ENCODE results near the gene RNU4-1. TPM values are rescaled to one million over a fixed set of nuclear protein-coding genes. Genes with fewer than 3 reads are reported as not detected.
"Not testable (repeated sequence)": the region's sequence is repeated elsewhere in the genome, so short reads cannot be mapped to it uniquely, and the experiment has no call there.

RNU4-1 gene
- total RNA-seq, 1 experiment from 2014 or later = under 0.01 TPM

DNA sequence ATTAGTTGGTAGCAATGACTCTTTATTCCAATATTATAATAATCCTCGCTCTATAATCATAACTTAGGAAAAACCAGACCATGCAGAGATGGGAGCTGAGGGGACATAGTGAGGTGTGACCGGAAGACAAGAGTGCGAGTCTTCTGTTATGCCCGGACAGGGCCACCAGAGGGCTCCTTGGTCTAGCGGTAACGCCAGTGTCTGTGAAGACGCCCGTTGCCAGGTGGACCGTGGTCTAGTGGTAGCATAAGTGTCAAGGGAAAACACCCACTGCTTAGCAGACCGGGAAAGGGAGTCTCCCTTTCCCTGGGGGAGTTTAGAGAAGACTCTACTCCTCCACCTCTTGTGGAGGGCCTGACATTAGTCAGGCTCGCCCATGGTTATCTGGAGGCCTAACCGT lies 42.4 kb upstream of the RNU4-1 start:
- H3K4me1 ChIP-seq (ENCODE audit: insufficient read depth, low read length); BruUV-seq (replicated peaks); H3K9me2 ChIP-seq (replicated peaks; ENCODE audit: low read length); H3K9me3 ChIP-seq (ENCODE audit: low read length); H2AFZ ChIP-seq (ENCODE audit: low read length); H3K36me3 ChIP-seq (ENCODE audit: low read depth, low read length); H3F3A ChIP-seq (ENCODE audit: low read length, unreplicated experiment); H3K4me2 ChIP-seq (ENCODE audit: low read length); H3K9ac ChIP-seq (ENCODE audit: low read length); H3K27me3 ChIP-seq (ENCODE audit: low read length); H3K4me3 ChIP-seq (ENCODE audit: low read length); intact Hi-C loops (cut with micrococcal nuclease); H4K20me1 ChIP-seq (ENCODE audit: low read length); POLR2A ChIA-PET (ENCODE audit: unreplicated experiment); ATAC-seq; H3K79me2 ChIP-seq (ENCODE audit: low read length); H3K27ac ChIP-seq (ENCODE audit: low read length): not testable (repeated sequence)
- TF ChIP-seq, protein P1, sequence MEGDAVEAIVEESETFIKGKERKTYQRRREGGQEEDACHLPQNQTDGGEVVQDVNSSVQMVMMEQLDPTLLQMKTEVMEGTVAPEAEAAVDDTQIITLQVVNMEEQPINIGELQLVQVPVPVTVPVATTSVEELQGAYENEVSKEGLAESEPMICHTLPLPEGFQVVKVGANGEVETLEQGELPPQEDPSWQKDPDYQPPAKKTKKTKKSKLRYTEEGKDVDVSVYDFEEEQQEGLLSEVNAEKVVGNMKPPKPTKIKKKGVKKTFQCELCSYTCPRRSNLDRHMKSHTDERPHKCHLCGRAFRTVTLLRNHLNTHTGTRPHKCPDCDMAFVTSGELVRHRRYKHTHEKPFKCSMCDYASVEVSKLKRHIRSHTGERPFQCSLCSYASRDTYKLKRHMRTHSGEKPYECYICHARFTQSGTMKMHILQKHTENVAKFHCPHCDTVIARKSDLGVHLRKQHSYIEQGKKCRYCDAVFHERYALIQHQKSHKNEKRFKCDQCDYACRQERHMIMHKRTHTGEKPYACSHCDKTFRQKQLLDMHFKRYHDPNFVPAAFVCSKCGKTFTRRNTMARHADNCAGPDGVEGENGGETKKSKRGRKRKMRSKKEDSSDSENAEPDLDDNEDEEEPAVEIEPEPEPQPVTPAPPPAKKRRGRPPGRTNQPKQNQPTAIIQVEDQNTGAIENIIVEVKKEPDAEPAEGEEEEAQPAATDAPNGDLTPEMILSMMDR (conservative IDR thresholded peaks at IDR 0.05; ENCODE audit: low read depth, low read length) = peak; percentile 55
- peak; percentile 70 for DNase-seq
- CTCF ChIA-PET = interaction anchor here (0.5 kb wide), 1 partner anchor 25 kb away, joined by 6 read pairs; no protein-coding TSS in a partner anchor

DNA sequence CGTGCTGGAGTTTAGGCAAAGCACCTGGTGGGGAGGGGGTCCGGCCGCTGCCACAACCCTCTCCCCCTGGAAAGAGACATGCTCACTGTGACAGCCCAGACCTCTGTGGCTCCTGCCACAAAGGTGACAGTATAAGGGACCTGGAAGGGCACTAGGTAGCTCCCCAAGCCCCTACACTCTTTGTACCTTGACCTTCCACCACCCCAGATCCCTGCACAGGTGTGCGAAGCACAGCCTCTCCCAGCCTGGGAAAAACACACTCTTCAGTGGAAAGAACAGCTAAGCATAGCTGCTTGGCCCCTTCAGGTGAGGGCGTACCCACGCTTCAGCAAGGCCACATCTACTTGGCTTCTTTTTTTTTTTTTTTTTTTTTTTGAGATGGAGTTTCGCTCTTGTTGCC lies 39.5 kb upstream of the RNU4-1 start:
- intact Hi-C loops (cut with micrococcal nuclease) = no loop called here
- no peaks in the 10 kb centered on the region for H3F3A ChIP-seq (ENCODE audit: low read length, unreplicated experiment)
- H4K20me1 ChIP-seq (ENCODE audit: low read length) = no peaks in the 10 kb centered on the region
- BruUV-seq (replicated peaks) = no TSS peak
- no peaks in the 10 kb centered on the region for H3K27me3 ChIP-seq (ENCODE audit: low read length)
- H3K4me3 ChIP-seq (ENCODE audit: low read length) = no peak overlapping the region
- no peaks in the 10 kb centered on the region for H3K79me2 ChIP-seq (ENCODE audit: low read length)
- no peak for DNase-seq
- no peaks in the 10 kb centered on the region for H3K9me2 ChIP-seq (replicated peaks; ENCODE audit: low read length)
- no peaks in the 10 kb centered on the region for H3K36me3 ChIP-seq (ENCODE audit: low read depth, low read length)
- H3K9me3 ChIP-seq (ENCODE audit: low read length) = no peaks in the 10 kb centered on the region
- no peak overlapping the region for H3K4me2 ChIP-seq (ENCODE audit: low read length)
- no peak for ATAC-seq
- ChIA-PET POLR2A (ENCODE audit: unreplicated experiment) (no interaction called here), CTCF (no interaction called here)
- H3K27ac ChIP-seq (ENCODE audit: low read length) = no peak overlapping the region
- no peaks in the 10 kb centered on the region for H3K4me1 ChIP-seq (ENCODE audit: insufficient read depth, low read length)
- no peak overlapping the region for H2AFZ ChIP-seq (ENCODE audit: low read length)
- H3K9ac ChIP-seq (ENCODE audit: low read length) = no peak overlapping the region
- TF ChIP-seq EZH2 (IDR thresholded peaks at IDR 0.05; ENCODE audit: low read length, unreplicated experiment) (no peak), EZH2phosphoT487 (IDR thresholded peaks at IDR 0.05; ENCODE audit: borderline replicate concordance, low read length) (no peak)
- TF ChIP-seq, protein P1 (conservative IDR thresholded peaks at IDR 0.05; ENCODE audit: low read depth, low read length) = no peak

DNA sequence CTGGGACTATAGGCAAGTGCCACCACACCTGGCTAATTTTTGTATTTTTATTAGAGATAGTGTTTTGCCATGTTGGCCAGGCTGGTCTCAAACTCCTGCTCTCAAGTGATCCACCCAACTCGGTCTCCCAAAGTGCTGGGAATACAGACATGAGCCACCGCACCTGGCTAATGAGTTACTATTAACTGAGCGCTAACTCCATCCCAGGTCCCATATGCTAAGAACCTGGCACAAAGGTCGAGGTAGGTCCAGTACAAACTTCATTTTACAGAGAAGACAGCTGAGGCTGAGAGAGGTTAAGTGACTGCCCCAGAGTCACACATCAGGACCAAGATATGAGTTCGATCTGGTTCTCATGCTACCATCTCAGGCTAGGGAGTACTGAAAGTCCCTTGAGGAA lies 39.0 kb upstream of the RNU4-1 start:
- no peak overlapping the region for H3K4me3 ChIP-seq (ENCODE audit: low read length)
- H3K9me2 ChIP-seq (replicated peaks; ENCODE audit: low read length) = no peaks in the 10 kb centered on the region
- H4K20me1 ChIP-seq (ENCODE audit: low read length) = no peaks in the 10 kb centered on the region
- no peaks in the 10 kb centered on the region for H3K79me2 ChIP-seq (ENCODE audit: low read length)
- H3K4me2 ChIP-seq (ENCODE audit: low read length) = no peak overlapping the region
- no TSS peak for BruUV-seq (replicated peaks)
- no peaks in the 10 kb centered on the region for H3F3A ChIP-seq (ENCODE audit: low read length, unreplicated experiment)
- no peaks in the 10 kb centered on the region for H3K4me1 ChIP-seq (ENCODE audit: insufficient read depth, low read length)
- no peak for TF ChIP-seq EZH2phosphoT487 (IDR thresholded peaks at IDR 0.05; ENCODE audit: borderline replicate concordance, low read length)
- TF ChIP-seq, protein P1 (conservative IDR thresholded peaks at IDR 0.05; ENCODE audit: low read depth, low read length) = no peak
- TF ChIP-seq EZH2 (IDR thresholded peaks at IDR 0.05; ENCODE audit: low read length, unreplicated experiment) = no peak
- ChIA-PET CTCF (no interaction called here), POLR2A (ENCODE audit: unreplicated experiment) (no interaction called here)
- H3K9me3 ChIP-seq (ENCODE audit: low read length) = no peaks in the 10 kb centered on the region
- no peak overlapping the region for H3K9ac ChIP-seq (ENCODE audit: low read length)
- H3K36me3 ChIP-seq (ENCODE audit: low read depth, low read length) = no peaks in the 10 kb centered on the region
- intact Hi-C loops (cut with micrococcal nuclease) = no loop called here
- no peak for DNase-seq
- no peak overlapping the region for H2AFZ ChIP-seq (ENCODE audit: low read length)
- ATAC-seq = no peak
- no peaks in the 10 kb centered on the region for H3K27me3 ChIP-seq (ENCODE audit: low read length)
- no peak overlapping the region for H3K27ac ChIP-seq (ENCODE audit: low read length)

Data from PC-3 (cell line).